GM18499 (cell line): ENCODE results near the gene DLST.
A peak's percentile ranks its signal among the peaks of the same experiment; 100 is the strongest.

Experiments used
- ATAC-seq: cut with Tn5 transposase; IDR thresholded peaks from one replicate; pipeline ENCODE4 v1.9.1; 2021; ENCODE audit warnings: moderate number of reproducible peaks; ENCODE audit not compliant: insufficient read depth, unreplicated experiment

The DLST gene

GRCh38 chr14:74881431-74882102 lies at the start of gene DLST:
Gene DLST (plus strand): TSS chr14:74881916. CDS start chr14:74881954, 38 bp downstream.
- ATAC-seq = peak; percentile 61

DNA sequence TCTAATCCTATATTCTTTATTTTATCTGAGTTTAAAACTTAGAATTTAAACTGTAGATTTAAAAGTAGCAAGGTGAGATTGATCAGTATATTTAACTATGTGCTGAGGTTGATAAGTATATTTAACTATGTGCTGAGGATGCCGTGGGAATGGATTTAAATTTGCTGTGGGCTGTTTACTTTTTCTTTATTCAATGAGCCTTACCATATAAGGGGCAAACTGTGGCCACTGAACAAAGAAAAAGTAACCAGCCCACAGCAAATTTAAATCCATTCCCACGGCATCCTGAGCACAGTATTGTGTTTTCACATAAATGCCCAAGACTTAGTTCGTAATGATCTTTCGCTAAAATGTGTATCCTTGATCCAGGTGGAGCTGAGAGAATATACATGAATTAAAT lies 48.9 kb upstream of the DLST start:
- ATAC-seq = no peak

DNA sequence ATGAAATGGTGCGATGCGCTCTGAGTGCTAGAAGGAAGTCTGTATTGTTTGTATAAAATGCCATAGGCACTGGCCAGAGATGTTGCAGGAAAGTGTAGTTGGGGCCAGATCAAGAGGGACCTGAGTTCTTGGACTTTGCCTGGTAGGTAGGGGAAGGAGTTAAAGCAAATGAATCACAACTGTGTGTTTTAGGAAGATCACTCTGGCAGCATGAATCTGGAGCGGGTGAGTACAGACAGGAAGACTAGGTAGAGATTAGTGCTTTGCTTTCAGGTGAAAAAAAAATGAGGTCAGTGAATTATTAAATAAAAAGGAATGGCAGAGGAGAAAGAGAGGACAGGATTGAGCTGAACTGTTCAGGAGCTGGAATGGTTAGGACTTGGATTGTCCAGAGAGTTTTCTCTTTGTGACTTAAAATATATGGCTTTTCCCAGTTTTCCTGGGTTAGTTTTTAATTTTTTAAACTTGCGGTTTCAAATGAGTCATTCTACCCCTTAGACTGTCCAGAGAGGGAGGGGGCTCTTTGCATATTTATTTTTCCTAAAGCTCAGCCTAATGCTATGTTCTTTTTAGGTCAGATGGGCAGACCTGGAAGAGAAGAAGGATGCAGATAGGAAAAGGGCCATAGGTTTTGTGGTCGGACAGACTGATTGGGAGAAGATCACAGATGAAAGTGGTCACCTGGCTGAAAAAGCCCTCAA lies 46.9 kb upstream of the DLST start:
- no peak for ATAC-seq

GRCh38 chr14:74835645-74836250 lies 46.0 kb upstream of the DLST start:
- ATAC-seq = no peak

DNA sequence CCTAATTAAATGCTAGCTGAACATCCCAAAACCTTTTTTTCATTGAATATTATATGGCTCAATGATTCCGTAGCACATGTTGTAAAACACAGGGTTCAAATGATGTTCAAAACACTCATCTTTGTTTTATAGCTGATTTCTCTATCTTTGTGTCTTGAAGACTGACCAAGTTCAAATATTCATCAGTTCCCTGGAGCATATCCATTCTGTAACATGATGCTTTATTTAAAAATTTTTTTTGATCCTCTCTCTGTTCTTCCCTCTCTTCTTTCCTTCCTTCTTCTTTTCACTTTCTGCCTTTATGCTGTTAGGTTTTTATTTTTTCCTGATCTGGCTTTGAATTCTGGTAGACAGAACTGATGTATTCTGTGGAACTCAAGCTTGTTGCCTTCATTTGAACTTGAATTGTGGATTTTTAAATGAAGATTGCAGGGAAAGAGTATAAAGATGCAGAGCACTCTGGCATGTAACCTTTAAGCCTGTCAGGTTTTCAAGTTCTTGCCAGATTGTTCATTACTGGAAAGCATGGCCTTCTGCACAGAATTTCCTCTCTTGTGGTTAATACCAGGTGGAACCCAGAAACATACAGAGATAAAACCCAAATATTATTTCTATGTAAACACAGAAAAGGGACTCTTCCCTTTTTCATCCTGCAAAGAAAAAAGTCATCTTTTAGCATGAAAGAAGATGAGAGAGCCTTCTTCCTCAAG lies 45.3 kb upstream of the DLST start:
- ATAC-seq = no peak

- ATAC-seq = no peak
Observed at GRCh38 chr14:74838166-74838565, 43.5 kb upstream of the DLST start.

GRCh38 chr14:74840603-74841030 lies 41.1 kb upstream of the DLST start:
- ATAC-seq = no peak

DNA sequence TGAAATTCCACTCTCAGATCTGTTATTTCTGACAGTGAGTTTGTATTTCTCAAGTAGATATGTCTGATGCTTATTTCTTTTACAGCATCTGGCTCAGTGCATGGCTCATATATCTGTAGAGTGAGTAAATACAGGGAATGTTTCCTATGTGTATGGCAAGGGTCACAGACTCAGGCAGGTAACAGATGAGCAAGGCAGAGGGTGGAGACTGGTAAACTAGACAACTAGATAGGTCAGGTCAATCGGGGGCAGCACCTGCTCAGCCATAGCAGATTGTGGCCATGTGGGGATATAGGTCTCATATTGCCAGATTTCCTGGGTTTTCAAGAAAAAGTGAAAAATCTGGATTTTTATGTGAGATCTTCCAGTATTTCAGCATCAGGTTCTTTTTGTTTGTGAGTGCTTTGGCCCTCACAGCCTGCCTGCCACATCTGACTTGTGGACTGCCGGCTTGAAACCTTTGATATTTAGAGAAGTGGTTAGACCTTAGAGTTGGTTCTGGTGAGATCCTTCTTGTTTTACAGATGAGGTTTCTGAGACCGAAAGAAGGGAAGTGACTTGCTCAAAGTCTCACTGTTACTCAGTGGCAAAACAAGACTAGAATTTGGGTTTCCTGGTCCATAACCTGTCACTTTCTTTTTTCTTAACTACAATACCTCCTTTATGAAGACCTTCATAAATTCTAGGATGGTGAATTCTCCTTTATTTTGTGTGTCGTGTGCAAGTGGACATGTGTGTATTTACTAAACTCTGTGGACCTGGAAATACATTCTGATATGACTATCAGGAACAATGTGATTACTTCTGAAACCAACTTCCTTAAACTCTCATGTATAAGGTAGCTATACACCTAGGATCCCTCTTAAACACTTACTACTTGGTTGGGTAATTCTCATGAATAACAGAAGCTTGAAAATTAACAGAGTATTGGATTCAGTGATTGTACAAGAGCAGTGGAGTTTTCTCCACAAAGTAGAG lies 40.2 kb upstream of the DLST start:
- ATAC-seq = peak; percentile 46

DNA sequence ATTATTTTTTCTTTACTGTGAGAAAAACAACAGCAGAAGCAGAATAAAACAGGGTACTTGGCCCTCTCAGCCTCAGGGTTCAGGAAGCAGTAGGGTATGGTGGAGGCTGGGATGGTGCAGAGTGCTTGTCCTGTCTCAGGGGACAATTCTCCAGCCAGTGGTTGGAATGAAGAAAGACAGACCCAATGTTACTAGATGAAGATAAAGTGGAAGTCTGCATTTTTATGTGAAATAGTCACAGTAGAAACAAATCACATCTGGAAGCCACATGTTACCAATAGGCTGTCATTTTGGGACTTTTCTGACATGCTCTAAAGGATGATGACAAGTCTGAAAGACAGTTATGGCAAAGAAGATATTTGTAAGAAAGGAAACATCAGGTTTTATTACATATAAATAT lies 38.1 kb upstream of the DLST start:
- ATAC-seq = no peak

- no peak for ATAC-seq
Observed at GRCh38 chr14:74846168-74846567, 35.5 kb upstream of the DLST start.

DNA sequence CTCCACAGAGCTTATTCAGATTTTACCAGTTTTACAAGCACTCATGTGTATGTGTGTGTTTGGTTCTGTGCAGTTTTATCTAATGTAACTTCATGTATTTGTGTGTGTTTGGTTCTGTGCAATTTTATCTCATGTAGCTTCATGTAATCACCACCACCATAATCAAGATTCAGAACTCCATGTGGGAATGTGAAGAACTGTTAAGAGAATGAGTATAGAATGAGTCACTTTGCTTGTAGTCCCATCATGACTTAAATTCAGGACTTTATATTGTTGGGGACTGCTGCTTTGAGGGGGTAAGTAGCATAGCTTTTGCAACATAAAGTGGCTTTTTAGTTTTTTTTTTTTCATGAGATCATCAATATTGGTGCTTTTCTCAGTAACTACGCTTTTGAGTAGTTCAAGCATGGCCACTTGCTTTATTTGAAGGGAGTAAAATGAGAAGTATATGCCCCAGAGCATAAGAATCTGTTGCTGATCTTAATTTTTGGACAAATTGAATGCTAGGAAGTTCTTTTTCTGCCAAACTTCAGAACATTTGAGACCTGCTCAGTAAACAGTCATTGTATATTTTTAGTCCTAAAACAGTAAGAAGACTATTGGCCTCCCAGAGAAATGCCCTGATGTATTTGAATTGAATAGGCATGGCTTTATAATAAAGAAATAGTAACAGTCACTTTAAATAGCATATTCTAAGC lies 34.6 kb upstream of the DLST start:
- ATAC-seq = no peak

DNA sequence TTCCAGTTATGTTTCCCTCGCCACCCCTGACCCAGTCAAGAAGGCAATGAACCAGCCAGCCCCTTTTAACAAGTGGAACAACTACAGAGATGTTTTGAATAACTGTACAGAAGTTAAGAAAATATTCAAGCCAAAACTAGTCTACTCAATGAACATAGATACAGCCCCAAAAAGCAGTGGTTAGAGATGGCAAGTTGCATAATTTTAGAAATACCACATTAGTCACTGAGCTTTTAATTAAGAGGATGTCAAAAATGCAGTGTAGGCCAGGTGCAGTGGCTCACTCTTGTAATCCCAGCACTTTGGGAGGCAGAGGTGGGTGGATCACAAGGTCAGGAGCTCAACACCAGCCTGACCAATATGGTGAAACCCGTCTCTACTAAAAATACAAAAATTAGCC lies 32.9 kb upstream of the DLST start:
- ATAC-seq = no peak

GRCh38 chr14:74852922-74853530 lies 28.7 kb upstream of the DLST start:
- no peak for ATAC-seq

GRCh38 chr14:74853581-74853980 lies 28.1 kb upstream of the DLST start:
- no peak for ATAC-seq

GRCh38 chr14:74855021-74855420 lies 26.7 kb upstream of the DLST start:
- no peak for ATAC-seq

DNA sequence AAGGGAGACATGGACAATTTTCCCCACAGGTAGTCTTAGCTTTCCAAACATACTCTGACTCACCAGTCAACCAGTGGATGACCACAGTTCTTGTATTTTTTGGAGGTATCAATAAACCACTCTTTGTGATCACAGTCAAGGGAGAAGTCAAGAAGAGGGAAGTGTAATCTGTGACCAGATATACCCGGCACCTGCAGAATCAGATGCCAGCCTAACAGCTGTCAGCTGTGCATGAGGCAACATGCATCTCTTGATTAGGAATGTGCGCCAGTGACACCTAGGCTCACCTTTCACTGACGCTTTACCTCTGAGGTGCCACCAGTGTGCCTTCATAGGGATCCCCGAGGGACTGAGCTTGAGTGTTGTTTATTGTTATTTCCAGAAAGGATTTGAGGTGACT lies 25.8 kb upstream of the DLST start:
- no peak for ATAC-seq

DNA sequence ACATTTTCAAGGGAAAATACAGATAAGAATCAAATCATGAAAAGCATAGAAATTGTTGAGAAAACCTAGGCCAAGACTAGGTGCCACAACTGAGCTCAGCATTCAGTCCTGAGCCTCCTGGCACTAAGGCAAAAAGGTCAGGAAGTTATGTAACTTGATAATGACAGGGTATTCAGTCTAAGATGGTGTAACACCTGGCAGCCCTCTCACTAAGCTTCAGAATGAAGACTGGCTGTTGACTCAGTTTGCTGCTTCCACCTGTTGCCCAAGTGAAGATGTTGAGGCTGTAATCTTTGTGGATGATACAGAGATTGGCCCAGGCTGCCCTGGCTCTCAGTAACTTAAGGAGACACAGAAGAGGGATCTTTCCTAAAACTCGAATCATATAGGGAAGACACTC lies 25.4 kb upstream of the DLST start:
- no peak for ATAC-seq

DNA sequence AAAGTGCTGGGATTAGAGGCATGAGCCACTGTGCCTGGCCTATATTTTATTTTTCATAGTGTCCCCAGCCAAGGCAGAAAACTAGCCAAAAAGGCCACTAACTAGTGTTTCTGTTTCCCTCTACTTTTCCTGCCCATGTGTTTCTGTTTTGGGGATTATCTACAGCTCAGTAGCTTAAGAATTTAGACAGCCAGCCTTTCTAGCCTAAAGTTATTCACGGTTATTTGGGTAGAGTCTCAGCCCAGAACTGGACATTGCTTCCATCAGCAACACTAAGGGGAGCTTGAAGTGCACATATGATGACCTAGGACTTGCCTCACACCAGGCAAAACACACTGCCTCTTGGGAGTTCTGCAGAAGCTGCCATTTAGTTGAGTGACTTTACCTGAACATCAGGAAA lies 23.7 kb upstream of the DLST start:
- no peak for ATAC-seq
